ENCODE measurements around the gene DDX20.

DNA sequence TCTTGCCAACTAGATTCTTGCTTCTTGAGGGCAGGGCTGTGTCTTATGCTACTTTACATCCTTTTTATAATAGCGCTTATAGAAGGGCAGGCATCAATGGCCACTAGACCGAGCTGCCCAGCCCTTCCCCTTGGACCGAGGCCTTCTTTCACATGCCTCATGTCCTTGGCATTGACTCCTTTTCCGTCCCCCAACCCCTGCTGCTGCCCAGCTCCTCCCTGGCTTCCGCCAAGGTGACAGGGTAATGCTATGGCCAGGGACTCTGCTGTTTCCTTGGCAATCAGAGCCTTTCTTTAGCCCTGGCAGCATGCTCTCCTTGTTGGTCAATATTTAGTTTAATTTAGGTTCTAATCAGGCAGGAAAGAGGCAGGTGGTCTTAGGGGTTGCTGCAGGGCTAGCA lies 48.2 kb downstream of the DDX20 start:
- TF ChIP-seq, protein P1, sequence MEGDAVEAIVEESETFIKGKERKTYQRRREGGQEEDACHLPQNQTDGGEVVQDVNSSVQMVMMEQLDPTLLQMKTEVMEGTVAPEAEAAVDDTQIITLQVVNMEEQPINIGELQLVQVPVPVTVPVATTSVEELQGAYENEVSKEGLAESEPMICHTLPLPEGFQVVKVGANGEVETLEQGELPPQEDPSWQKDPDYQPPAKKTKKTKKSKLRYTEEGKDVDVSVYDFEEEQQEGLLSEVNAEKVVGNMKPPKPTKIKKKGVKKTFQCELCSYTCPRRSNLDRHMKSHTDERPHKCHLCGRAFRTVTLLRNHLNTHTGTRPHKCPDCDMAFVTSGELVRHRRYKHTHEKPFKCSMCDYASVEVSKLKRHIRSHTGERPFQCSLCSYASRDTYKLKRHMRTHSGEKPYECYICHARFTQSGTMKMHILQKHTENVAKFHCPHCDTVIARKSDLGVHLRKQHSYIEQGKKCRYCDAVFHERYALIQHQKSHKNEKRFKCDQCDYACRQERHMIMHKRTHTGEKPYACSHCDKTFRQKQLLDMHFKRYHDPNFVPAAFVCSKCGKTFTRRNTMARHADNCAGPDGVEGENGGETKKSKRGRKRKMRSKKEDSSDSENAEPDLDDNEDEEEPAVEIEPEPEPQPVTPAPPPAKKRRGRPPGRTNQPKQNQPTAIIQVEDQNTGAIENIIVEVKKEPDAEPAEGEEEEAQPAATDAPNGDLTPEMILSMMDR (IDR thresholded peaks at IDR 0.05), result no peak
- TF ChIP-seq POLR2A (IDR thresholded peaks at IDR 0.05; ENCODE audit: low read depth) (no peak), POLR2AphosphoS5 (IDR thresholded peaks at IDR 0.05) (no peak), EP300 (IDR thresholded peaks at IDR 0.05) (no peak)
